ENCODE results near the gene TMEM132D.

The TMEM132D gene

GRCh38 chr12:129534966-129535750, 368.7 kb downstream of the TMEM132D start:
- no peak for DNase-seq (ENCODE audit: low read depth in 2 of 2)

DNA sequence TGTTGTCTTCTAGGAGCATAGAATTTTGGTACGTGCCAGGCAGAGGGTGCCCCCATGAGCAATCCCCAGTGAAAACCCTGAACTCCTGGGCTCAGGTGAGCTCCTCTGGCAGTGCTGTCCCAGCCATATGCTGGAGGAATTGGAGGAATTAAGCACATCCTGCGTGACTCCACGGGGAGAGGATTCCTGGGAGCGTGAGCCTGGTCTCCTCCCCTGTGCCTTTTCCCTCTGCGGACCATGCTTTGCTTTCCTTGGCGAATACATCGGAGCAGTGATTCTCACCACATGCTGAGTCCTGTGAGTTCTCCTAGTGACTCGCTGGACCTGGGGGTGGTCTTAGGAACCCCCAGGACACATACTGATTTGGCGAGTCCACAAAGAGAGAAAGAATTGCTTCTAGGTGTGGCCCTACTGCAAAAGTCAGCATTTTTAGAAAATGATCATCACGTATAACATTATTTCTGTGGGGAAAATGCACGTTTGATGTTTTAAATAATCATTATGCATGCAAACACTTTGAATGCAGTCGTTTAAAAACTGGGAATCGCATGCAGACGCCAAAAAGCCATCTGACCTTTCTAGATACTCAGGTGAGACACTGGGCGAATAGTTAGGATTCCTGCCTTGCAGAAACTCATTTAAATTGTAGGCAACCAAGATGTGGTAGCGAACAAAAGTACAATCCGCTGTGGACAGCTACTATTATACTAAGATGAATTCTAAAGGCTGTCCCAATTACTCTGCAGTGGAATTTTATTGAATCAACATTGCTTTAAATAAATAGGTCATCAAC, 370.9 kb downstream of the TMEM132D start:
- no peak for DNase-seq (ENCODE audit: low read depth in 2 of 2)

DNA sequence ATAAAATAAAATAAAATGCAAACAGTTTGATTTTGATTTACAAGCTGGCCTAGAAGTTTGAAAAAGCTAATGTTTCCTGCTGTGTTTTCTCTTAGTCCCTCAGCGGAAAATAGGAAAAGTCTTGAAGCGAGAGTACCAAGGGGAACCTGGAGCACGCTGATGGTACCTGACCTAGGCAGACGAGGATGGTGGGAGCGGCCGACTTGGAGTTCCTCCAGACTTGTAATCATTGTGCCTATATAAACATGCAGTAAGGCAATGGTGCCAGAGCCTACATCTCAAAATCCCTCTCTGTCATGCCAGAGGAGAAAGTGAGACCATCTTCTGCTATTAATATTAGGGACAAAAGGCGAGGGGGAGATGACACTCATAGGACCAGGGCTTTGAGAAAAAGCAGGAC, 371.7 kb downstream of the TMEM132D start:
- DNase-seq (ENCODE audit: low read depth in 2 of 2) = no peak

DNA sequence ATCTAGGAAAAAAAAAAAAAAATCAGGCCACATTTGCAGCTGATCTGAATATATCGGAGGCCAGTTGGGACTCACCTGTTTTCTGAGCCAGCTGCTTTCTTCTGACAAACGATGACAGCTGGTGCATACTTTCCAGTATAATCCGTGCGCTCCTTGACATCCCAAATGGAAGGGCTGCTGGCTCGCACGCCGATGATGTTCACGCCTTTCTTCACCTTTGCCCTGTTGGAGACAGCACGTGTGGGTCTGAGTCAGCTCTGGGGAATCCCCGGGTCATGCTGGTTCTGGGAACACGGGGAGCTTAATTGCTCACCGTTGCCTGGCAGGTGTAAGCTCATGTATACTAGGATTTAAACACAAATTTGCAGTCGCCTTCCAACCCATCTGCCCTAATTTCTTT, 372.8 kb downstream of the TMEM132D start:
- no peak for DNase-seq (ENCODE audit: low read depth in 2 of 2)

GRCh38 chr12:129530517-129530916, 373.3 kb downstream of the TMEM132D start:
- DNase-seq (ENCODE audit: low read depth in 2 of 2) = no peak

- no peak for DNase-seq (ENCODE audit: low read depth in 2 of 2)
Observed at GRCh38 chr12:129527506-129527905, 376.3 kb downstream of the TMEM132D start.

DNA sequence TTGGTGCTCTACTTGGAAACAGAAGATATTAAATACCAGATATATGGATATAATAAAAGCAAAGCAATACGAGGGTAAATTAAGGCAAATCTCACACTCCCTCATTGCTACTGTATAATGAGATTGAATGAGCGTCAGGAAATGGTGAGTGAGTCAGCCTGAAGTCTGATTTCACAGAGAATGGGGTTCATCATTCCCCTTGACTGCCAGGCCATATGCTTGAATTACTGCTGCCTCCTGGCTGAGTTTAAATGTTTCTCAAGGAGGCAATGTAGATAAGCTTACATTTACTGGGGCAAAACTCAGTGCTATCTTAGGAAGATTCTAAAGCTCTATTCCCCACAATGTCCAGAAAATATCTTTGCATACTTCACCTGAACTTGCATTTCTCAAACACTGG, 380.2 kb downstream of the TMEM132D start:
- DNase-seq (ENCODE audit: low read depth in 2 of 2) = no peak

- no peak for DNase-seq (ENCODE audit: low read depth in 2 of 2)
Observed at GRCh38 chr12:129520739-129521138, 383.1 kb downstream of the TMEM132D start.

- no peak for DNase-seq (ENCODE audit: low read depth in 2 of 2)
Observed at GRCh38 chr12:129503802-129504201, 400.0 kb downstream of the TMEM132D start.

DNA sequence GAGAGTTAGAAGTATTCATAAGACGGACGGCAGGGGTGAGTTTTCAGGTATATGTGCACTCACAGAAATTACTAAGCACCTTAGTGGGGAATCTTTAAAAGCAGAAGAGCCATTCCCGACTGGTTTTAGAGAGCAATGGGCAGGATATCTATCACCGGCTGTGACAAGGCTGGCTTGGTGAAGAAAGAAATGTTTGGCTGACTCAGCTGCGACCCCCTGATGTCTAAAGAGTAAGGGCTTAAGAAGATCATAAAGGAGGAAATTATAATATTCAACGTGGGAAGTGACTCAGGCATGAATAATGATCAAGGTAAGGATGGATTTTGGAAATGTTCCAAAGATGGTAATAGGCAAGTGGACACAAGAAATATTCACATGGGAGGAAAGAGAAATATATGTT, 407.6 kb downstream of the TMEM132D start:
- no peak for DNase-seq (ENCODE audit: low read depth in 2 of 2)

DNA sequence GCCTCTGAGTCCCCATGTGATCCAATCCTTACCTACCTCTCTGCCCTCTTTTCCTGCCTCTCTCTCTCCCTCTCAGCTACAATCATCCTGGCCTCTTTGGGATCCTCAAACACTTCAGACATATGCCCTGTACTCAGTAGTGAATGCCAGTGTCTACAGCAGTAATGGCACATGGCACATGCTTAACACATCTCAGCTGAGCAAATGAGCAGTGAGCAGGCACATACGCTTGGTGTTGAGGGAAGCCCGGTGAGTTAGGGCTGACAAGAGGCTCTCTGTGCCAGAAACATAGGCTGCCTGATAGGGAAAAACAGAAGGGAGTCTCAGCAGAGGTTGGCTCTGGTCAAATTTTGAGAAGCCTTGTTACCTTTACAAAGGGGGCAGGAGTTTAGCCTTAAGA, 409.1 kb downstream of the TMEM132D start:
- no peak for DNase-seq (ENCODE audit: low read depth in 2 of 2)

GRCh38 chr12:129494260-129494659, 409.6 kb downstream of the TMEM132D start:
- DNase-seq (ENCODE audit: low read depth in 2 of 2) = no peak

- DNase-seq (ENCODE audit: low read depth in 2 of 2) = no peak
Observed at GRCh38 chr12:129489100-129489676, 414.6 kb downstream of the TMEM132D start.

- DNase-seq (ENCODE audit: low read depth in 2 of 2) = no peak
Observed at GRCh38 chr12:129486931-129487330, 416.9 kb downstream of the TMEM132D start.

DNA sequence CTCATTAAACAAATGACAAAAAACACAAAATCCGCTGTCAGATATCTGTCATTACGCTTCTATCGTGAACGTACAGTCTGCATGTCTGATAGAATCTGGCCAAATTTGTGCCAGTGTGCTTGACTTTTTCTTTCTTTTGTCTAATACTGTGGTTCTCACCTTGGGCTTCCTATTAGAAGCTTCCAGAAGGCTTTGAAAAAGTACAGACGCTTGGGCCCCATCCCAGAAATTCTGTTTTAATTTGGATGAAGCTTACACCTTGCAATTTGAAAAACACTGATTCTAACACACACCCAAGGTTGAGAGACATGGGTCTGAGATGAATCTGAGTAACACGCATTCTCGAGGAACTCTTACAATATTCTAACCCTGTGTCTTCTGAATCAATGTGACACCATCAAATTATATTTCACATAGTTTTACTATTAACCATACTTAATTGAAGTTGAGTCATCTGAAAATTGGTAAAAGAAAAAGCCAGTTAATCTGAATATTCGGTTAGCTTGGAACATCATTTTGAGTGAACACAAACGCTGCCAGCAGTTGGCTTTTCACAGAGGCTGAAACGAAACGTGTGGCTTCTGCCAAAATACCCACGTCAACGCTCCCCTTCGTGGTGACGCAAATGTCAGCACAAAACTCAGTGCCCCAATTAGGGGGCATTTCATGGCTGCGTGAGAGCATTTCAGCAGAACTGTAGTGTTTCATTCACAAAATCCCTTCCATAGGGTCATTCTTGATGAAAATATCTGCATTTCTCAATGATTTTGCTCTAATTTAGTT, 420.5 kb downstream of the TMEM132D start:
- no peak for DNase-seq (ENCODE audit: low read depth in 2 of 2)

DNA sequence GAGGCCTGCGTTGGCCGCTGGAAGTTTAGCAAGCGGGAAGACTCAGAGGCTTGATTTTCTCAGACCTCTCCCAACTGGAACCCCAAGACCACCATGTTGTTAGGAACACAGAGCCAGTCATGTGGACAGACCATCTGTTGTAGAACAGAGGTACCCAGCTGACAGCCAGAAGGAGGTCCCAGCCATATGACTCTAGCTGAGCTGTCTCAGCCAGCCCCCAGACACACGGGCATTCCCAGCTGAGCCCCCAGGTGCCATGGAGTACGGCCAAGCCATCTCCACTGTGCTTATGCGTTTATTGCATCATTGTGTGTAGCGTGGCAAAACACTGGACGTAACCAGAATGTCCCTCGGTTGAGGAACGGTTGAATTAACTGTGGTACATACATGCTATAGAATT, 421.9 kb downstream of the TMEM132D start:
- no peak for DNase-seq (ENCODE audit: low read depth in 2 of 2)

- DNase-seq (ENCODE audit: low read depth in 2 of 2) = no peak
Observed at GRCh38 chr12:129470196-129470595, 433.6 kb downstream of the TMEM132D start.

- DNase-seq (ENCODE audit: low read depth in 2 of 2) = no peak
Observed at GRCh38 chr12:129467726-129468125, 436.1 kb downstream of the TMEM132D start.

DNA sequence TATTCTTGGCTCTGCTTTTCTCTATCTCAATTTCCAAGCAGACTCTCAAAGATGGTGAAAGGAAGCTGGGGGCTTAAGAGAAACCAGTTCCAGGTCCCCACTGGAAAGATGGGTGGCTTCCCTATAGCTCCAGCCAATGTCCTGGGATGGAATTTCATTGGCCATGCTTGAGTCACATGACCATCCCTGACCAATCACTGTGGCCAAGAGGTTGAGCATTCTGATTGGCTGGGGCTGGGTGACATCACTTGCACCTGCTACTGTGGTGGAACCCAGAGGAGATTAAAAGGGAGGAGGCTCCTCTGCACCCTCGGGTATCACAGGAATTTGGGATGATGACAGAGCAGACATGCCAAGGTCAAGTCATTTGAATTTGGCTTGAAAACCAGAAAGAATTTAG, 436.5 kb downstream of the TMEM132D start:
- no peak for DNase-seq (ENCODE audit: low read depth in 2 of 2)

DNA sequence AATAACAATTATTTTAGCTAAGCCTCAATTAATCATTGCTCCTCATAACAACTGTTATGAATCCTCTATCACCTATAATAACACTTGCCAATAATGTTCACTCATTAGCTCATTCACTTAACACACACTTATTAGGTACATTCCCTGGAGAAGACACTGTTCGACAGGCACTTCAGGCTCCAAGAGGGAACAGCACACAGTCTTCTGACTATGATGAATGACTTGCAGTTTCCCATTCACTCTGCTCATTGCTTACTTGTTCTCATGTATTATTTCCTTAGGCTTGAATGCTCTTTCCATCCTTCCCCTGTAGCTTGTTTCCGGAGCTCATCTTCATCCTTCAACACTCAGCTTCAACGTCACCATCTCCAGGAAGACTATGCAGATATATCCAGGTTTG, 437.3 kb downstream of the TMEM132D start:
- DNase-seq (ENCODE audit: low read depth in 2 of 2) = no peak

- DNase-seq (ENCODE audit: low read depth in 2 of 2) = no peak
Observed at GRCh38 chr12:129459886-129460285, 443.9 kb downstream of the TMEM132D start.

GRCh38 chr12:129446696-129447095, 457.1 kb downstream of the TMEM132D start:
- no peak for DNase-seq (ENCODE audit: low read depth in 2 of 2)
